T-helper 2 cell (primary cell): ENCODE results near the gene TMEM114.
"Not testable (repeated sequence)": the region's sequence is repeated elsewhere in the genome, so short reads cannot be mapped to it uniquely, and the experiment has no call there.

Experiments used
- DNase-seq, 5 experiments: peaks; one replicate each; pipeline versions ENCODE4 v3.0.0 to v3.0.0-alpha.2; 2012 to 2022

Gene TMEM114

GRCh38 chr16:8572919-8573724, 17.2 kb downstream of the TMEM114 start:
- no peak for DNase-seq

GRCh38 chr16:8572063-8572918, 18.0 kb downstream of the TMEM114 start:
- no peak for DNase-seq

- no peak for DNase-seq
Measured at GRCh38 chr16:8571061-8571596, 19.2 kb downstream of the TMEM114 start.

GRCh38 chr16:8570393-8570792, 19.9 kb downstream of the TMEM114 start:
- not testable (repeated sequence) for DNase-seq

- no peak for DNase-seq
Measured at GRCh38 chr16:8569650-8570346, 20.5 kb downstream of the TMEM114 start.

GRCh38 chr16:8568231-8568617, 22.1 kb downstream of the TMEM114 start:
- no peak for DNase-seq

GRCh38 chr16:8567355-8568230, 22.7 kb downstream of the TMEM114 start:
- DNase-seq: peak; percentile 20 to 87 (median 60)

- no peak for DNase-seq
Measured at GRCh38 chr16:8565498-8565897, 24.8 kb downstream of the TMEM114 start.

GRCh38 chr16:8564934-8565345, 25.4 kb downstream of the TMEM114 start:
- no peak for DNase-seq

GRCh38 chr16:8563944-8564540, 26.3 kb downstream of the TMEM114 start:
- not testable (repeated sequence) for DNase-seq

- no peak for DNase-seq
Measured at GRCh38 chr16:8561496-8561895, 28.8 kb downstream of the TMEM114 start.

GRCh38 chr16:8555400-8555799, 34.9 kb downstream of the TMEM114 start:
- no peak for DNase-seq

GRCh38 chr16:8554881-8555280, 35.4 kb downstream of the TMEM114 start:
- no peak for DNase-seq

- DNase-seq: no peak
Measured at GRCh38 chr16:8554022-8554421, 36.3 kb downstream of the TMEM114 start.

GRCh38 chr16:8552487-8553221, 37.7 kb downstream of the TMEM114 start:
- DNase-seq: no peak

- no peak for DNase-seq
Measured at GRCh38 chr16:8551388-8552332, 38.7 kb downstream of the TMEM114 start.

GRCh38 chr16:8550728-8551387, 39.5 kb downstream of the TMEM114 start:
- no peak for DNase-seq

GRCh38 chr16:8549843-8550412, 40.4 kb downstream of the TMEM114 start:
- no peak for DNase-seq

GRCh38 chr16:8548166-8548565, 42.1 kb downstream of the TMEM114 start:
- no peak for DNase-seq
